Peyer's patch (tissue), 4 donors: ENCODE measurements around the gene IRF1.

Source experiments
- POLR2A ChIP-seq, 2 donors: fragments of 450-650 bp; IDR thresholded peaks; one replicate each; pipeline ENCODE4 v1.5.1; 2017; ENCODE audit warnings: antibody characterized with exemption in 2 of 2, mild to moderate bottlenecking in 2 of 2, moderate library complexity in 2 of 2
- TF ChIP-seq, protein P1 (sequence below), 6 experiments: fragments of 450-650 bp in 4 of 6; fragments of 200-600 bp in 2 of 6; sonication (generic) in 1 of 6; IDR thresholded peaks; one replicate each; pipeline ENCODE4 v1.5.1; 2017 to 2019; ENCODE audit warnings: antibody characterized with exemption in 6 of 6, mild to moderate bottlenecking in 3 of 6, moderate library complexity in 1 of 6

DNA sequence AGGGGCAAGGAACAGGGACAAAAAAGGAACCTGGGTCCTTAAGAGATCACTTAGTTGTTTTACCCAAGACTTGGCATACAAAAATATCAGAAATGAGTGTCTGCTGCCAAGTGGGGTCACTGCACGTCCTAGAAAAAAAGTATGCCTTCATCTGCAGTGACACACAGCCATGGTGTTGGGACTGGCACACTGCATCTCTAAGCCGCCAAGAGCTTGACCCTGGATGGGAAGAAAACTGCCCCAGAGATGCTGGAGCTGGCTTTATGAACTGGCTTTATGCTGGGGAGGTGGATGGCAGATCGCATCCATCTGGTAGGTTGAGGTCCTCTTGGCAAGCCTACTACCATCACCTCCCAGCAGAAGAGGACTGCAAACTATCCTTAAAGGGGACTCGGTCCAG is 51.7 kb downstream of the IRF1 start:
- TF ChIP-seq, protein P1, sequence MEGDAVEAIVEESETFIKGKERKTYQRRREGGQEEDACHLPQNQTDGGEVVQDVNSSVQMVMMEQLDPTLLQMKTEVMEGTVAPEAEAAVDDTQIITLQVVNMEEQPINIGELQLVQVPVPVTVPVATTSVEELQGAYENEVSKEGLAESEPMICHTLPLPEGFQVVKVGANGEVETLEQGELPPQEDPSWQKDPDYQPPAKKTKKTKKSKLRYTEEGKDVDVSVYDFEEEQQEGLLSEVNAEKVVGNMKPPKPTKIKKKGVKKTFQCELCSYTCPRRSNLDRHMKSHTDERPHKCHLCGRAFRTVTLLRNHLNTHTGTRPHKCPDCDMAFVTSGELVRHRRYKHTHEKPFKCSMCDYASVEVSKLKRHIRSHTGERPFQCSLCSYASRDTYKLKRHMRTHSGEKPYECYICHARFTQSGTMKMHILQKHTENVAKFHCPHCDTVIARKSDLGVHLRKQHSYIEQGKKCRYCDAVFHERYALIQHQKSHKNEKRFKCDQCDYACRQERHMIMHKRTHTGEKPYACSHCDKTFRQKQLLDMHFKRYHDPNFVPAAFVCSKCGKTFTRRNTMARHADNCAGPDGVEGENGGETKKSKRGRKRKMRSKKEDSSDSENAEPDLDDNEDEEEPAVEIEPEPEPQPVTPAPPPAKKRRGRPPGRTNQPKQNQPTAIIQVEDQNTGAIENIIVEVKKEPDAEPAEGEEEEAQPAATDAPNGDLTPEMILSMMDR (IDR thresholded peaks at IDR 0.05), result no peak
- TF ChIP-seq POLR2A (IDR thresholded peaks at IDR 0.05), result no peak
